LNCaP clone FGC (cell line): ENCODE results near the gene BAZ2B.

Experiments used
- DNase-seq: peaks from one replicate; pipeline ENCODE4 v3.0.0-alpha.2; 2011; ENCODE audit warnings: low read depth
- H3K4me3 ChIP-seq: 2 replicates; pipeline ENCODE4 v1.5.1; 2011; ENCODE audit warnings: mild to moderate bottlenecking, low read depth, low read length, control low read depth
- CTCF ChIP-seq: IDR thresholded peaks from 2 replicates; pipeline ENCODE4 v1.5.1; 2012; ENCODE audit warnings: mild to moderate bottlenecking; ENCODE audit not compliant: control insufficient read depth, insufficient read depth; ENCODE audit errors: extremely low read depth

BAZ2B gene

GRCh38 chr2:159285433-159285832 is 330.9 kb downstream of the BAZ2B start:
- no peak for DNase-seq
- H3K4me3 ChIP-seq: peak overlapping the region; percentile 70
- TF ChIP-seq CTCF: no peak

- TF ChIP-seq CTCF: no peak
- DNase-seq: no peak
Measured at GRCh38 chr2:159283529-159283928, 332.8 kb downstream of the BAZ2B start.

GRCh38 chr2:159281002-159281401 is 335.3 kb downstream of the BAZ2B start:
- no peak for DNase-seq
- no peak overlapping the region for H3K4me3 ChIP-seq
- no peak for TF ChIP-seq CTCF

More at GRCh38 chr2:159283529-159283928, 332.8 kb downstream of the BAZ2B start:
- H3K4me3 ChIP-seq: no peak overlapping the region

GRCh38 chr2:159279700-159280099 is 336.6 kb downstream of the BAZ2B start:
- TF ChIP-seq CTCF: no peak
- no peak overlapping the region for H3K4me3 ChIP-seq
- no peak for DNase-seq

GRCh38 chr2:159275111-159275510 is 341.2 kb downstream of the BAZ2B start:
- no peak for TF ChIP-seq CTCF
- no peak overlapping the region for H3K4me3 ChIP-seq
- DNase-seq: no peak

GRCh38 chr2:159272156-159272555 is 344.2 kb downstream of the BAZ2B start:
- no peak for DNase-seq
- no peak for TF ChIP-seq CTCF
- no peak overlapping the region for H3K4me3 ChIP-seq

GRCh38 chr2:159270744-159271379 is 345.5 kb downstream of the BAZ2B start:
- DNase-seq: no peak
- no peak for TF ChIP-seq CTCF

More at GRCh38 chr2:159270744-159271379, 345.5 kb downstream of the BAZ2B start:
- no peak overlapping the region for H3K4me3 ChIP-seq
